ENCODE data around the gene IGFBP5.

GRCh38 chr2:216654528-216655052 lies 40.8 kb downstream of the IGFBP5 start:
- TF ChIP-seq CTCF (IDR thresholded peaks at IDR 0.05) (no peak), EP300 (IDR thresholded peaks at IDR 0.05) (no peak), POLR2A (IDR thresholded peaks at IDR 0.05) (no peak), POLR2AphosphoS5 (IDR thresholded peaks at IDR 0.05) (no peak)

Data from sigmoid colon (tissue), 4 donors.